GM18505 (cell line): ENCODE data around the gene LGALS3BP.

ENCODE experiments used
- ATAC-seq: cut with Tn5 transposase; IDR thresholded peaks from one replicate; pipeline ENCODE4 v1.9.1; 2021; ENCODE audit not compliant: unreplicated experiment
- POLR2A ChIP-seq: IDR thresholded peaks from 4 replicates; pipeline ENCODE4 v1.6.1; 2011; ENCODE audit warnings: borderline replicate concordance; ENCODE audit not compliant: insufficient read depth, insufficient read length; ENCODE audit errors: extremely low read depth

Gene LGALS3BP

GRCh38 chr17:79020631-79021301, 41.0 kb upstream of the LGALS3BP start:
- no peak for ATAC-seq
- no peak for TF ChIP-seq POLR2A

- no peak for TF ChIP-seq POLR2A
- ATAC-seq = no peak
Observed at GRCh38 chr17:79019632-79020584, 40.2 kb upstream of the LGALS3BP start.

- TF ChIP-seq POLR2A = no peak
- no peak for ATAC-seq
Observed at GRCh38 chr17:79019261-79019631, 39.5 kb upstream of the LGALS3BP start.

- no peak for ATAC-seq
- no peak for TF ChIP-seq POLR2A
Observed at GRCh38 chr17:79018370-79018695, 38.6 kb upstream of the LGALS3BP start.

- TF ChIP-seq POLR2A = no peak
- ATAC-seq = no peak
Observed at GRCh38 chr17:79017546-79018369, 38.0 kb upstream of the LGALS3BP start.

- no peak for TF ChIP-seq POLR2A
- ATAC-seq = no peak
Observed at GRCh38 chr17:79014158-79014758, 34.5 kb upstream of the LGALS3BP start.

- no peak for TF ChIP-seq POLR2A
- no peak for ATAC-seq
Observed at GRCh38 chr17:79012563-79013134, 32.9 kb upstream of the LGALS3BP start.

GRCh38 chr17:79011451-79012147, 31.9 kb upstream of the LGALS3BP start:
- no peak for ATAC-seq

GRCh38 chr17:79010304-79010646, 30.6 kb upstream of the LGALS3BP start:
- TF ChIP-seq POLR2A = no peak
- no peak for ATAC-seq

More at GRCh38 chr17:79011451-79012147, 31.9 kb upstream of the LGALS3BP start:
- TF ChIP-seq POLR2A = no peak

- TF ChIP-seq POLR2A = peak; percentile 68
- peak; percentile 92 for ATAC-seq
Observed at GRCh38 chr17:79009397-79010303, 29.9 kb upstream of the LGALS3BP start, which contains the start of gene CANT1. Gene CANT1, minus strand, starts transcription at chr17:79009764. Its CDS starts 12,142 bp downstream, at chr17:78997622.
